HEK293 (cell line): ENCODE measurements around the gene PDE12.

Experiments
- CTCF ChIP-seq: fragments of 450-650 bp; formaldehyde crosslinking; IDR thresholded peaks from 2 replicates; pipeline ENCODE4 v1.5.1; 2016; ENCODE audit warnings: missing biosample characterization, missing genetic modification characterization
- KLF9 ChIP-seq: fragments of 450-650 bp; formaldehyde crosslinking; IDR thresholded peaks from 2 replicates; pipeline ENCODE4 v1.5.1; 2016; ENCODE audit warnings: missing biosample characterization, missing genetic modification characterization, low read depth
- PRDM1 ChIP-seq: fragments of 450-650 bp; formaldehyde crosslinking; IDR thresholded peaks from 2 replicates; pipeline ENCODE4; 2016; ENCODE audit warnings: missing biosample characterization, missing genetic modification characterization
- SP2 ChIP-seq: fragments of 450-650 bp; formaldehyde crosslinking; IDR thresholded peaks from 2 replicates; pipeline ENCODE4 v1.5.1; 2016; ENCODE audit warnings: missing biosample characterization, missing genetic modification characterization
- ZFP69B ChIP-seq: fragments of 450-650 bp; formaldehyde crosslinking; IDR thresholded peaks from 2 replicates; pipeline ENCODE4 v1.5.1; 2016; ENCODE audit warnings: missing biosample characterization, missing genetic modification characterization
- ZNF174 ChIP-seq: fragments of 450-650 bp; formaldehyde crosslinking; IDR thresholded peaks from 2 replicates; pipeline ENCODE4 v1.5.0; 2017; ENCODE audit warnings: missing biosample characterization, mild to moderate bottlenecking, missing genetic modification characterization
- ZNF354C ChIP-seq: fragments of 450-650 bp; formaldehyde crosslinking; IDR thresholded peaks from 2 replicates; pipeline ENCODE4 v1.5.1; 2016; ENCODE audit warnings: missing biosample characterization, missing genetic modification characterization, low read depth, borderline replicate concordance
- ZNF660 ChIP-seq: fragments of 450-650 bp; IDR thresholded peaks from 2 replicates; pipeline ENCODE4 v1.5.1; 2018; ENCODE audit warnings: missing biosample characterization, mild to moderate bottlenecking, missing genetic modification characterization
- ZNF677 ChIP-seq: fragments of 450-650 bp; IDR thresholded peaks from 2 replicates; pipeline ENCODE4 v1.5.0; 2018; ENCODE audit warnings: missing biosample characterization, mild to moderate bottlenecking, missing genetic modification characterization, moderate library complexity
- TF ChIP-seq, protein P1 (sequence below): fragments of 450-650 bp; formaldehyde crosslinking; IDR thresholded peaks from 2 replicates; pipeline ENCODE4 v1.5.1; 2017; ENCODE audit warnings: missing biosample characterization, missing genetic modification characterization
- TF ChIP-seq, protein P2 (sequence below): fragments of 450-650 bp; formaldehyde crosslinking; IDR thresholded peaks from 2 replicates; pipeline ENCODE4 v1.5.1; 2016; ENCODE audit warnings: missing biosample characterization, missing genetic modification characterization
- TF ChIP-seq, protein P3 (sequence below): fragments of 450-650 bp; formaldehyde crosslinking; IDR thresholded peaks from 2 replicates; pipeline ENCODE4 v1.5.1; 2016; ENCODE audit warnings: missing biosample characterization, missing genetic modification characterization
- TF ChIP-seq, protein P4 (sequence below): fragments of 450-650 bp; formaldehyde crosslinking; IDR thresholded peaks from 2 replicates; pipeline ENCODE4 v1.5.1; 2017; ENCODE audit warnings: missing biosample characterization, missing genetic modification characterization

DNA sequence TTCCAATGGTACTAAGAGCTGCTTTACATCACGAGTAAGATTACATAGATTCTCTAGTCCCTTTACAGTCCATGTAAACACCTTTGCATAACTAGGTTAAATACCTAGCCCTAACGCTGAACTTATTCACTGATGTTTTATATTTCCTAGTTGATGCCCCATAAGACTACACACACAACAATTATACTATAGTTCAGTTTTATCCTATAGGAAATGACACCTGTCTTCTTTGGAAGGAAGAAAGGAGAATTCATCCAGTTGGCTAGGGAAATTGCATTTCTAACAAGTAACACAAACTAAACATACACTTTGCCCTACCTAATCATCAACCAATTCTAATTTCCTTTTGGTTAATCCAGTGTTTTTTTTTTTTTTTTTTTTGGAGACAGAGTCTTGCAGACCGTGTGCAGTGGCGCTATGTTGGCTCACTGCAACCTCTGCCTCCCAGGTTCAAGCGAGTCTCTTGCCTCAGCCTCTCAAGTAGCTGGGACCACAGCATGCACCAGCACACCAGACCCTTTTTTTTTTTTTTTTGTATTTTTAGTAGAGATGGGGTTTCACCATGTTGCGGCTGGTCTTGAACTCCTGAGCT lies 13.9 kb downstream of the PDE12 start:
- TF ChIP-seq ZNF677 (tag by site-specific recombination) (no peak), KLF9 (tag by site-specific recombination) (no peak), SP2 (no peak), ZNF660 (tag by site-specific recombination) (no peak), CTCF (tag by site-specific recombination) (no peak), PRDM1 (tag by site-specific recombination) (no peak), ZFP69B (no peak), ZNF174 (tag by site-specific recombination) (no peak), ZNF354C (tag by site-specific recombination) (no peak)
- TF ChIP-seq, protein P1, sequence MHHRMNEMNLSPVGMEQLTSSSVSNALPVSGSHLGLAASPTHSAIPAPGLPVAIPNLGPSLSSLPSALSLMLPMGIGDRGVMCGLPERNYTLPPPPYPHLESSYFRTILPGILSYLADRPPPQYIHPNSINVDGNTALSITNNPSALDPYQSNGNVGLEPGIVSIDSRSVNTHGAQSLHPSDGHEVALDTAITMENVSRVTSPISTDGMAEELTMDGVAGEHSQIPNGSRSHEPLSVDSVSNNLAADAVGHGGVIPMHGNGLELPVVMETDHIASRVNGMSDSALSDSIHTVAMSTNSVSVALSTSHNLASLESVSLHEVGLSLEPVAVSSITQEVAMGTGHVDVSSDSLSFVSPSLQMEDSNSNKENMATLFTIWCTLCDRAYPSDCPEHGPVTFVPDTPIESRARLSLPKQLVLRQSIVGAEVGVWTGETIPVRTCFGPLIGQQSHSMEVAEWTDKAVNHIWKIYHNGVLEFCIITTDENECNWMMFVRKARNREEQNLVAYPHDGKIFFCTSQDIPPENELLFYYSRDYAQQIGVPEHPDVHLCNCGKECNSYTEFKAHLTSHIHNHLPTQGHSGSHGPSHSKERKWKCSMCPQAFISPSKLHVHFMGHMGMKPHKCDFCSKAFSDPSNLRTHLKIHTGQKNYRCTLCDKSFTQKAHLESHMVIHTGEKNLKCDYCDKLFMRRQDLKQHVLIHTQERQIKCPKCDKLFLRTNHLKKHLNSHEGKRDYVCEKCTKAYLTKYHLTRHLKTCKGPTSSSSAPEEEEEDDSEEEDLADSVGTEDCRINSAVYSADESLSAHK (tag by site-specific recombination): no peak
- TF ChIP-seq, protein P2, sequence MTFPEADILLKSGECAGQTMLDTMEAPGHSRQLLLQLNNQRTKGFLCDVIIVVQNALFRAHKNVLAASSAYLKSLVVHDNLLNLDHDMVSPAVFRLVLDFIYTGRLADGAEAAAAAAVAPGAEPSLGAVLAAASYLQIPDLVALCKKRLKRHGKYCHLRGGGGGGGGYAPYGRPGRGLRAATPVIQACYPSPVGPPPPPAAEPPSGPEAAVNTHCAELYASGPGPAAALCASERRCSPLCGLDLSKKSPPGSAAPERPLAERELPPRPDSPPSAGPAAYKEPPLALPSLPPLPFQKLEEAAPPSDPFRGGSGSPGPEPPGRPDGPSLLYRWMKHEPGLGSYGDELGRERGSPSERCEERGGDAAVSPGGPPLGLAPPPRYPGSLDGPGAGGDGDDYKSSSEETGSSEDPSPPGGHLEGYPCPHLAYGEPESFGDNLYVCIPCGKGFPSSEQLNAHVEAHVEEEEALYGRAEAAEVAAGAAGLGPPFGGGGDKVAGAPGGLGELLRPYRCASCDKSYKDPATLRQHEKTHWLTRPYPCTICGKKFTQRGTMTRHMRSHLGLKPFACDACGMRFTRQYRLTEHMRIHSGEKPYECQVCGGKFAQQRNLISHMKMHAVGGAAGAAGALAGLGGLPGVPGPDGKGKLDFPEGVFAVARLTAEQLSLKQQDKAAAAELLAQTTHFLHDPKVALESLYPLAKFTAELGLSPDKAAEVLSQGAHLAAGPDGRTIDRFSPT (tag by site-specific recombination): no peak
- TF ChIP-seq, protein P3, sequence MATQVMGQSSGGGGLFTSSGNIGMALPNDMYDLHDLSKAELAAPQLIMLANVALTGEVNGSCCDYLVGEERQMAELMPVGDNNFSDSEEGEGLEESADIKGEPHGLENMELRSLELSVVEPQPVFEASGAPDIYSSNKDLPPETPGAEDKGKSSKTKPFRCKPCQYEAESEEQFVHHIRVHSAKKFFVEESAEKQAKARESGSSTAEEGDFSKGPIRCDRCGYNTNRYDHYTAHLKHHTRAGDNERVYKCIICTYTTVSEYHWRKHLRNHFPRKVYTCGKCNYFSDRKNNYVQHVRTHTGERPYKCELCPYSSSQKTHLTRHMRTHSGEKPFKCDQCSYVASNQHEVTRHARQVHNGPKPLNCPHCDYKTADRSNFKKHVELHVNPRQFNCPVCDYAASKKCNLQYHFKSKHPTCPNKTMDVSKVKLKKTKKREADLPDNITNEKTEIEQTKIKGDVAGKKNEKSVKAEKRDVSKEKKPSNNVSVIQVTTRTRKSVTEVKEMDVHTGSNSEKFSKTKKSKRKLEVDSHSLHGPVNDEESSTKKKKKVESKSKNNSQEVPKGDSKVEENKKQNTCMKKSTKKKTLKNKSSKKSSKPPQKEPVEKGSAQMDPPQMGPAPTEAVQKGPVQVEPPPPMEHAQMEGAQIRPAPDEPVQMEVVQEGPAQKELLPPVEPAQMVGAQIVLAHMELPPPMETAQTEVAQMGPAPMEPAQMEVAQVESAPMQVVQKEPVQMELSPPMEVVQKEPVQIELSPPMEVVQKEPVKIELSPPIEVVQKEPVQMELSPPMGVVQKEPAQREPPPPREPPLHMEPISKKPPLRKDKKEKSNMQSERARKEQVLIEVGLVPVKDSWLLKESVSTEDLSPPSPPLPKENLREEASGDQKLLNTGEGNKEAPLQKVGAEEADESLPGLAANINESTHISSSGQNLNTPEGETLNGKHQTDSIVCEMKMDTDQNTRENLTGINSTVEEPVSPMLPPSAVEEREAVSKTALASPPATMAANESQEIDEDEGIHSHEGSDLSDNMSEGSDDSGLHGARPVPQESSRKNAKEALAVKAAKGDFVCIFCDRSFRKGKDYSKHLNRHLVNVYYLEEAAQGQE (tag by site-specific recombination): no peak
- TF ChIP-seq, protein P4, sequence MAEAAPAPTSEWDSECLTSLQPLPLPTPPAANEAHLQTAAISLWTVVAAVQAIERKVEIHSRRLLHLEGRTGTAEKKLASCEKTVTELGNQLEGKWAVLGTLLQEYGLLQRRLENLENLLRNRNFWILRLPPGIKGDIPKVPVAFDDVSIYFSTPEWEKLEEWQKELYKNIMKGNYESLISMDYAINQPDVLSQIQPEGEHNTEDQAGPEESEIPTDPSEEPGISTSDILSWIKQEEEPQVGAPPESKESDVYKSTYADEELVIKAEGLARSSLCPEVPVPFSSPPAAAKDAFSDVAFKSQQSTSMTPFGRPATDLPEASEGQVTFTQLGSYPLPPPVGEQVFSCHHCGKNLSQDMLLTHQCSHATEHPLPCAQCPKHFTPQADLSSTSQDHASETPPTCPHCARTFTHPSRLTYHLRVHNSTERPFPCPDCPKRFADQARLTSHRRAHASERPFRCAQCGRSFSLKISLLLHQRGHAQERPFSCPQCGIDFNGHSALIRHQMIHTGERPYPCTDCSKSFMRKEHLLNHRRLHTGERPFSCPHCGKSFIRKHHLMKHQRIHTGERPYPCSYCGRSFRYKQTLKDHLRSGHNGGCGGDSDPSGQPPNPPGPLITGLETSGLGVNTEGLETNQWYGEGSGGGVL: no peak
